SK-N-SH treated with all-trans-retinoic acid at 6 μM for 48 hours (cell line): Measurements from ENCODE around the gene LRP8.

Experiments
- BACH2 ChIP-seq: fragments of 250-450 bp; sonication (Bioruptor Pico); IDR thresholded peaks from 2 replicates; pipeline ENCODE4 v1.9.0; 2021; ENCODE audit warnings: mild to moderate bottlenecking, borderline replicate concordance
- TCF4 ChIP-seq: fragments of 250-450 bp; sonication (Bioruptor Pico); IDR thresholded peaks from 2 replicates; pipeline ENCODE4 v1.8.0; 2021; ENCODE audit warnings: mild to moderate bottlenecking, moderate library complexity, borderline replicate concordance
- ZC3H10 ChIP-seq: fragments of 250-450 bp; sonication (Bioruptor Pico); IDR thresholded peaks from 2 replicates; pipeline ENCODE4 v1.5.1; 2021; ENCODE audit warnings: mild to moderate bottlenecking, moderate library complexity

GRCh38 chr1:53297195-53297594 is 30.7 kb downstream of the LRP8 start:
- TF ChIP-seq TCF4 (CRISPR knock-in tag) (no peak), BACH2 (CRISPR knock-in tag) (no peak), ZC3H10 (no peak)
